NCI-H748 treated with DMSO at 0.1 percent for 48 hours (cell line): Measurements from ENCODE around the gene PRRC2B.
"Not testable (repeated sequence)": the region's sequence is repeated elsewhere in the genome, so short reads cannot be mapped to it uniquely, and the experiment has no call there.

Experiments
- DNase-seq: peaks from one replicate; lab custom pipeline; 2025; lab: John Stamatoyannopoulos, UW

The PRRC2B gene

GRCh38 chr9:131472085-131472484, 78.2 kb downstream of the PRRC2B start:
- DNase-seq = not testable (repeated sequence)

DNA sequence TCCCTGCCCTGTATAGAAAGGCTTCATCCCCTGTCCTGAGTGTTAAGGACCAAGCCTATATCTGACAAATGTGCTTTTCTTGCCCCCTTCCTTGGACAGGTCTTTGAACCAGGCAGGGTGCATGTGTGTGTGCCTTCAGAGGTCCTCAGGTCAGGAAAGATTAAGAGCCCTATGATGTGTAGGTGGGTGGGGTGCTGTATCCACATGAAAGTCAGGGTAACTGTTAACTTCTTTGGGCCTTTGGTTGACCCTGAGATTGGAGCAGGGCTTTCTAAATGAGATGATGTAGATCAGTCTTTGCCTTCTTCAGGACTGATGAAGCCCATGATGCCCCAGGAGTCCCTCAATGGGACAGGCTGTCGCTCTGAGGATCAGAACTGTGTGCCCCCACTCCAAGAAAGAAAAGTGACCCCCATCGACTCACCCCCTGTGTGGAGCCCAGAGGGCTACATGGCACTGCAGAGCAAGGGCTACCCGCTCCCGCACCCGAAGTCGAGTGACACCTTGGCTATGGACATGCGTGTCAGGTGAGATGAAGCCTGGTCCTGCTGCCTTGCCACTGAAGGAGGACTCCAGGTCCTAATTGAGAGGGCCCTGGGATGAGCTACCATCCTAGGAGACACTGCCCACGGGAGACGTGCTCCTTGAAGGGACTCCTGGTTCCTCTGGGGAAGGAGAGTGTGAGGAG, 79.5 kb downstream of the PRRC2B start:
- no peak for DNase-seq

DNA sequence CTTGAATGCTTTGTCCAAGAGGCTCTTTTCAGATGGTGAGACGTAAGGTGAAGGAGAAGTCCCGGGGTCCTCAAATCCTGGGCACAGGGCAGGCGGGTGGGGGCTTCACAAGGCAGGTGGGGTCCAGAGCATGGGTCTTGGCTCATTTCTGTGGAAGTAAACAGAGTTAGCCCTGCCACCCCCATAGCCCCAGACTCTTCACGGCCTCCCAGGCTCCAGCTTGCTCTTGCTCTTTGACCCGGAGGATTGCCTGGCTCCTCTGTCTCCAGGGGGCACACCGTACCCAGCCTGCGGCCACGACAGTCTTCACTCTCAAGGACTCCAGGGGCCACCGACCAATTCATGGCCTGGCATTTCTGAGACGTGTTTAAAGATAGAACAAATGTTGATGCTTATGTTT, 80.0 kb downstream of the PRRC2B start:
- DNase-seq = no peak

DNA sequence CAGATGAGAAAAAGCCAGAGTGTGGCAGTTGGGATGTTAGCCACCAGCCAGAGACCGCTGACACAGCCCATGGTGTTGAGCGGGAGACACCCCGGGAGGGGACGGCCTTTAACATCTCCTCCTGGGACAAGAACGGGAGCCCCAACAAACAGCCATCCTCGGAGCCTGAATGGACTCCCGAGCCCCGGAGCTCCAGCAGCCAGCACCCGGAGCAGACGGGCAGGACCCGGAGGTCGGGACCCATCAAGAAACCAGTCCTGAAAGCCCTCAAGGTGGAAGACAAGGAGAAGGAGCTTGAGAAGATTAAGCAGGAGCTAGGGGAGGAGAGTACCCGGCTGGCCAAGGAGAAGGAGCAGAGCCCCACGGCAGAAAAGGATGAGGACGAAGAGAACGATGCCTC, 80.8 kb downstream of the PRRC2B start:
- DNase-seq = no peak

- DNase-seq = no peak
Observed at GRCh38 chr9:131475111-131475955, 81.4 kb downstream of the PRRC2B start.

- no peak for DNase-seq
Observed at GRCh38 chr9:131475956-131476776, 82.3 kb downstream of the PRRC2B start.

DNA sequence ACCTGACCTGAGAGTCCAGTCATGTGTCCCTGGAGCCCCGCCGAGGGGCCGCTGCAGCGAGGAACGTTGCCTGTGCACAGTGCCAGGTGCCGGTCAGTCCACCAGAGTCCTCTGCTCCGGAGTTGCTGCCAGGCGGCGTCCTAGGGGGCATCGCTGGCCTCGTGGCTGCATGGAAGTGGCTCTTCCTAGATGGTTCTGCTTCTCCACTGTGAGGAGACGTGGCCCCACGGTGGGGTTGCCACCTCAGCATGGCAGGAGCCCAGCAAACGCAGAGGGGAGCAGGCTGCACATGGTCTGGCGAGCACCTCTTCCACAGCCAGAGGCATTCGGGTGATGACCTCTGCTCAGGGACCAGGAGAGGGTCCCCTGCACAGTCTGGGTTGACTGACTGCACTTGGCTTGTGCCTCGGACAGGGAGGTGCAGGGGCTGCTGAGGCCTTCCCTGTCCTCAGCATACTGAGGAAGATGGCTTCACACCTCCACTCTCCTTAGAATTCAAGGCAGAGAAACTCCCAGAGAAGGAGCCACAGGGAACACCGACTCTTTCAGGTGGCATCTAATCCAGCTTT, 83.0 kb downstream of the PRRC2B start:
- DNase-seq = no peak

DNA sequence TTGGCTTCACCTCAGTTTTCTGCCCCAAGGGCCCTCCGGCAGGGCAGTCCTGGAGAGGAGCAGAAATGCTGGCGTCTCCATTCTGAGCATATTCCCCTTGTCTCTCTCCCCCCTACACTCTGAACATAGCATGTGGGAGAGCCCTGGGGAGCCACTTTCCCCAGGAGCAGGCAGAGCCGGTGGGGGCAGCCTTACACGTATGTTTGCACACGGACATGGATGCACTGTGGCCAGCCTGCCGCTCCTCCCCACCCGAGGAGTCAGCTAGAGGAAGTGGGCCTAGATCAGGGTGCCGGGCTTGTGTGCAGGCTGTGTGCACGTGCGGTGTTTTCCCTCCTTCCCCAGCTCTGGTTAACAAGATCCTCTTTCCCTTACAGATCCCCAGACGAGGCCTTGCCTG, 83.5 kb downstream of the PRRC2B start:
- no peak for DNase-seq

- no peak for DNase-seq
Observed at GRCh38 chr9:131477816-131478419, 84.0 kb downstream of the PRRC2B start.

GRCh38 chr9:131478421-131478868, 84.6 kb downstream of the PRRC2B start:
- DNase-seq = no peak

DNA sequence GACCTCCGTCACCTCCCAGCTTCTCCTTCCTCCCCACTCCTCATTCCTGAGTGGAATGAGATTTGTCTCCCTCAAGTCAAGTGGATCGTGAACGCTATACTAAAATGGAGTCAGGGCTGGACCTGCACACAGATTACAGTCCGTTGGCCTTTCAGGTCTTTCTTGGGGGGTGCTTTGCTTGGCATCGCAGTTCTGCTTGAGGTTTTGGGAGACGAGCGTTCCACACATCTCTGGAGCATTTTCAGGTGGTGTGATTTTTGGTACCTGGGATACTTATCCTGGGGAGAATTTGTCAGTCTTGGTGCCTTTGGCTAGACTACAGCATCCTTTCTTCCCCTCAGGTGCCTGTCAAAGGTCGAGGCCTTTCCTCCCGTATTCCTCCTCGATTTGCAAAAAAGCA, 85.0 kb downstream of the PRRC2B start:
- DNase-seq = no peak

DNA sequence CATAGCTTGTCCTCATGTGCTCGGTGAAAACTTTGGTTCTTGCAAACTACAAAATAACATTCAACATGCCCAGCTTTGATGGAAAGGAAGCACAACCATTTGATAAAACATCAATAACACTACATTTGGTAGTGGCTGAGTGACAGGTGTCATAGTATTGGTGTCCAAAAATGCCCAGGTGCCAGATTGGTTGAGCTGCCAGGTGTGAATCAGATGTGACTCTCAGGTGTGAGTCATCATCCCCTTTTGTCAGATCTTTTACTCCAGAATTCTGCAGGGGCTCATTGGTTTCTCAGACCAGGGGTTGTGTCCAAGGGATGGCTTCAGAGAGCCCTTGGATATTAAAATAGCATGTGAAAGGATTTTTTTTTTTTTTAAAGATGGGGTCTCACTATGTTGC, 86.4 kb downstream of the PRRC2B start:
- DNase-seq = no peak

GRCh38 chr9:131481441-131482342, 87.8 kb downstream of the PRRC2B start:
- no peak for DNase-seq

DNA sequence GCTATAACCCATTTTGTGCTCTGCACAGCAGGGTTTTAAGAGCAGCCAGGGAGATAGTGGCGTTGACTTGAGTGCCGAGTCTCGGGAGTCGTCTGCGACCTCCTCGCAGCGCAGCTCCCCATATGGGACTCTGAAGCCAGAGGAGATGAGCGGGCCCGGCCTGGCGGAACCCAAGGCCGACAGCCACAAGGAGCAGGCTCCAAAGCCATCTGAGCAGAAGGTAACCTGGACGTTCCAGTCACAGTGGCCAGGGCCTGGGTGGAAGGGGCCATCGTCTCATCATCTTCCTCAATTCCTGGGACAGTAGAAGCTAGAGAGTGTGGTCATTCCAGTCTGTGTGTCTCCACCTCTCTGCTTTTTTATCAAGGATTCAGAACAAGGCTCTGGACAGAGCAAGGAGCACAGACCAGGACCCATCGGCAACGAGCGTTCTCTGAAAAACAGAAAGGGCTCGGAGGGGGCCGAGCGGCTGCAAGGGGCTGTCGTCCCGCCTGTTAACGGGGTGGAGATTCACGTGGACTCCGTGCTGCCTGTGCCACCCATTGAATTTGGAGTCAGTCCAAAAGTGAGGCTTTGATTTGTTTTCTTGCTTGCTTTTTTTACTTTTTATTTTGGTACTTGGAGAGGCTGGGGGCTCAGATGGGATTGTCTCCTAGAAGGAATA, 88.6 kb downstream of the PRRC2B start:
- no peak for DNase-seq

GRCh38 chr9:131483319-131484050, 89.6 kb downstream of the PRRC2B start:
- no peak for DNase-seq

- DNase-seq = no peak
Observed at GRCh38 chr9:131484051-131484445, 90.2 kb downstream of the PRRC2B start.

DNA sequence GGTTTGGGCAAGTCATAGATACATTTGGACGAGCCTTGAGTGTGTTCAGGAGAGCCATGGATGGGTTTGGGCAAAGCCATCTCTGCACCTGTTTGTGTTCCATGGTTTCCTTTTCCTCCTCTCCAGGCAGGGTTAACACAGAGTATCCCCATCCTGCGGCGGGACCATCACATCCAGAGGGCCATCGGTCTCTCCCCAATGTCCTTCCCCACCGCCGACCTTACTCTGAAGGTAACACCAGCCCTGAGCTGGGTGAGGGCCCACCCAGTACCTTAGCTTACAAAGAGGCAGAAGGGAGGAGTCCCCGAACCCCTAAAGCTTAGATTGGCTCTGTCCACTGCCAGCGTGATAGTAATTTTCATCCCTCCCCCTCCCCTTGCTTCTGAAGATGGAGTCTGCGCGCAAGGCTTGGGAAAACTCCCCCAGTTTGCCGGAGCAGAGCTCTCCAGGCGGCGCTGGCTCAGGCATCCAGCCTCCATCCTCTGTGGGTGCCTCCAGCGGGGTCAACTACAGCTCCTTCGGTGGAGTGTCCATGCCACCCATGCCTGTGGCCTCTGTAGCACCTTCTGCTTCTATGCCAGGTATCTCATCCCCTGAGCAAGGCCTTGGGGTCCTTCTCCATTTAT, 90.8 kb downstream of the PRRC2B start:
- DNase-seq = no peak

DNA sequence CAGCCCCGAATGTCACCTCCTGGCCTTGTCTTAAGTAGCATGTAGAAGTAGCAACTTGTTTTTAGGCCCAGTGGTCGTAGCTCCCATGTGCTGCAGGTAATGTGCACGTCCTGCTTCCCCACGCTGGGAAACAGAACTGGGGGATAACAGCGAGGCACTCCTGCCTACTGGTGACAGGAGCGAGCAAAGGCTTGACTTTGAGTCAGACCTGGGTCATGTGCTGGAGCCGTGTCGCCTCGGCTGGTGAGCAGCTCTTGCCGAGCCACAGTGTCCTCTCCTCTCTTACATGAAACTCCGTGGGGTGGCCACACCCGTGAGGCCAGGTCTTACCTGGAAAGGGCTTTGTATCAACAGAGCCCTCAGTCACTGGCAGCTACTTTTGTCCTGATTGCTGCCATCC, 91.3 kb downstream of the PRRC2B start:
- DNase-seq = no peak
